Measurements from ENCODE around the gene GRM4. TPM values are rescaled to one million over a fixed set of nuclear protein-coding genes. Genes with fewer than 3 reads are reported as not detected.

GRM4 gene
- total and polyA plus RNA-seq, 4 donors = not detected

- Histone ChIP-seq H3K4me1 (ENCODE audit: control insufficient read depth in 4 of 4, insufficient read depth in 4 of 4, low read length in 3 of 4) (no peaks in the 10 kb centered on the region), H3K9me3 (ENCODE audit: control insufficient read depth in 4 of 4, low read length in 3 of 4) (no peaks in the 10 kb centered on the region), H3K27me3 (ENCODE audit: control insufficient read depth in 4 of 4, insufficient read depth in 4 of 4, low read length in 3 of 4) (no peaks in the 10 kb centered on the region), H3K4me3 (ENCODE audit: low read depth in 1 of 3, low read length in 3 of 3) (no peak overlapping the region), H3K27ac (ENCODE audit: low read depth in 1 of 2, low read length in 2 of 2) (no peak overlapping the region), H3K36me3 (ENCODE audit: control insufficient read depth in 4 of 4, insufficient read depth in 3 of 4, low read depth in 1 of 4, low read length in 3 of 4) (no peaks in the 10 kb centered on the region), H3K9ac (ENCODE audit: low read depth in 1 of 2, low read length in 2 of 2) (no peak overlapping the region)
- DNase-seq (ENCODE audit: low spot score) = no peak
- no peak for TF ChIP-seq RXRA (IDR thresholded peaks at IDR 0.05)
- no peak for TF ChIP-seq JUND (IDR thresholded peaks at IDR 0.05)
- TF ChIP-seq, protein P1, sequence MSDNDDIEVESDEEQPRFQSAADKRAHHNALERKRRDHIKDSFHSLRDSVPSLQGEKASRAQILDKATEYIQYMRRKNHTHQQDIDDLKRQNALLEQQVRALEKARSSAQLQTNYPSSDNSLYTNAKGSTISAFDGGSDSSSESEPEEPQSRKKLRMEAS (IDR thresholded peaks at IDR 0.05) = no peak
- TF ChIP-seq FOXA1 (IDR thresholded peaks at IDR 0.05) = no peak
- TF ChIP-seq NR2F2 (IDR thresholded peaks at IDR 0.05) = no peak
- TF ChIP-seq RAD21 (IDR thresholded peaks at IDR 0.05) = no peak
- TF ChIP-seq, protein P2, sequence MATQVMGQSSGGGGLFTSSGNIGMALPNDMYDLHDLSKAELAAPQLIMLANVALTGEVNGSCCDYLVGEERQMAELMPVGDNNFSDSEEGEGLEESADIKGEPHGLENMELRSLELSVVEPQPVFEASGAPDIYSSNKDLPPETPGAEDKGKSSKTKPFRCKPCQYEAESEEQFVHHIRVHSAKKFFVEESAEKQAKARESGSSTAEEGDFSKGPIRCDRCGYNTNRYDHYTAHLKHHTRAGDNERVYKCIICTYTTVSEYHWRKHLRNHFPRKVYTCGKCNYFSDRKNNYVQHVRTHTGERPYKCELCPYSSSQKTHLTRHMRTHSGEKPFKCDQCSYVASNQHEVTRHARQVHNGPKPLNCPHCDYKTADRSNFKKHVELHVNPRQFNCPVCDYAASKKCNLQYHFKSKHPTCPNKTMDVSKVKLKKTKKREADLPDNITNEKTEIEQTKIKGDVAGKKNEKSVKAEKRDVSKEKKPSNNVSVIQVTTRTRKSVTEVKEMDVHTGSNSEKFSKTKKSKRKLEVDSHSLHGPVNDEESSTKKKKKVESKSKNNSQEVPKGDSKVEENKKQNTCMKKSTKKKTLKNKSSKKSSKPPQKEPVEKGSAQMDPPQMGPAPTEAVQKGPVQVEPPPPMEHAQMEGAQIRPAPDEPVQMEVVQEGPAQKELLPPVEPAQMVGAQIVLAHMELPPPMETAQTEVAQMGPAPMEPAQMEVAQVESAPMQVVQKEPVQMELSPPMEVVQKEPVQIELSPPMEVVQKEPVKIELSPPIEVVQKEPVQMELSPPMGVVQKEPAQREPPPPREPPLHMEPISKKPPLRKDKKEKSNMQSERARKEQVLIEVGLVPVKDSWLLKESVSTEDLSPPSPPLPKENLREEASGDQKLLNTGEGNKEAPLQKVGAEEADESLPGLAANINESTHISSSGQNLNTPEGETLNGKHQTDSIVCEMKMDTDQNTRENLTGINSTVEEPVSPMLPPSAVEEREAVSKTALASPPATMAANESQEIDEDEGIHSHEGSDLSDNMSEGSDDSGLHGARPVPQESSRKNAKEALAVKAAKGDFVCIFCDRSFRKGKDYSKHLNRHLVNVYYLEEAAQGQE (IDR thresholded peaks at IDR 0.05) = no peak
- no peak for TF ChIP-seq SP1 (IDR thresholded peaks at IDR 0.05)
- no peak for TF ChIP-seq ZBTB33 (IDR thresholded peaks at IDR 0.05)
- TF ChIP-seq HNF4G (IDR thresholded peaks at IDR 0.05) = no peak
- no peak for TF ChIP-seq TAF1 (conservative IDR thresholded peaks at IDR 0.05)
- TF ChIP-seq, protein P3, sequence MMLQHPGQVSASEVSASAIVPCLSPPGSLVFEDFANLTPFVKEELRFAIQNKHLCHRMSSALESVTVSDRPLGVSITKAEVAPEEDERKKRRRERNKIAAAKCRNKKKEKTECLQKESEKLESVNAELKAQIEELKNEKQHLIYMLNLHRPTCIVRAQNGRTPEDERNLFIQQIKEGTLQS (IDR thresholded peaks at IDR 0.05) = no peak
- TF ChIP-seq FOXA2 (IDR thresholded peaks at IDR 0.05) = no peak
- no peak for TF ChIP-seq YY1 (IDR thresholded peaks at IDR 0.05)
- no peak for TF ChIP-seq EGR1 (IDR thresholded peaks at IDR 0.05; ENCODE audit: low read depth in 2 of 2)
- TF ChIP-seq HNF4A (conservative IDR thresholded peaks at IDR 0.05) = no peak
- TF ChIP-seq CTCF (IDR thresholded peaks at IDR 0.05; ENCODE audit: low read depth, low read length, missing input control) = no peak
- no peak for TF ChIP-seq GABPA (IDR thresholded peaks at IDR 0.05 in 1 of 2, conservative IDR thresholded peaks at IDR 0.05 in 1 of 2)
- WGBS = 88% methylated on average over 18 of the region's 18 CpGs
These were observed 117.1 kb downstream of the GRM4 start for GRCh38 chr6:34028691-34029360.
